Endothelial cell of umbilical vein (primary cell): ENCODE measurements around the gene ZEB1.

Experiments
- CTCF ChIP-seq, 2 donors: IDR thresholded peaks; 1 replicate in 1 of 2; 2 replicates in 1 of 2; pipeline ENCODE4 v1.5.1; 2011; ENCODE audit warnings: low read length in 2 of 2, mild to moderate bottlenecking in 2 of 2, moderate library complexity in 2 of 2, control low read depth in 1 of 2, inconsistent platforms in 1 of 2, low read depth in 1 of 2; ENCODE audit not compliant: insufficient read depth in 1 of 2; ENCODE audit errors: extremely low read depth in 1 of 2
- EZH2 ChIP-seq: IDR thresholded peaks from 2 replicates; pipeline ENCODE4 v1.6.1; 2012; ENCODE audit warnings: borderline replicate concordance, low read depth, mild to moderate bottlenecking, moderate library complexity, low read length, inconsistent platforms; ENCODE audit not compliant: severe bottlenecking
- FOS ChIP-seq: IDR thresholded peaks from 2 replicates; pipeline ENCODE4 v1.6.1; 2011; ENCODE audit warnings: mild to moderate bottlenecking, low read length, moderate library complexity, borderline replicate concordance; ENCODE audit not compliant: insufficient read depth
- MAX ChIP-seq: IDR thresholded peaks from 2 replicates; pipeline ENCODE4 v1.6.1; 2011; ENCODE audit not compliant: insufficient read depth, insufficient read length
- MYC ChIP-seq: IDR thresholded peaks from one replicate; pipeline ENCODE4 v1.6.1; 2011; ENCODE audit warnings: mild to moderate bottlenecking, low read depth, low read length
- POLR2A ChIP-seq: IDR thresholded peaks from 2 replicates; pipeline ENCODE4 v1.6.1; 2012; ENCODE audit warnings: low read depth, mild to moderate bottlenecking, control low read depth, low read length
- POLR2AphosphoS5 ChIP-seq: IDR thresholded peaks from 2 replicates; pipeline ENCODE4 v1.6.1; 2012; ENCODE audit warnings: low read depth, mild to moderate bottlenecking, control low read depth, low read length, moderate library complexity; ENCODE audit not compliant: insufficient read depth

- no peak for TF ChIP-seq POLR2AphosphoS5
- TF ChIP-seq CTCF (IDR thresholded peaks at IDR 0.05; ENCODE audit: extremely low read depth in 1 of 2, insufficient read depth in 1 of 2, low read depth in 1 of 2, low read length in 2 of 2) = no peak
- TF ChIP-seq POLR2A = no peak
- TF ChIP-seq EZH2 = no peak
- TF ChIP-seq MYC = no peak
- TF ChIP-seq FOS = no peak
- no peak for TF ChIP-seq MAX
Measured at GRCh38 chr10:31484431-31485135, 165.6 kb downstream of the ZEB1 start.
